SU-DHL-6 (cell line): Measurements from ENCODE around the gene NPIPA5.
"Not testable (repeated sequence)": the region's sequence is repeated elsewhere in the genome, so short reads cannot be mapped to it uniquely, and the experiment has no call there.

Source experiments
- H2AFZ ChIP-seq: fragments of 200-600 bp; sonication (generic); 2 replicates; pipeline ENCODE4 v1.6.1; 2014; ENCODE audit warnings: low read depth, mild to moderate bottlenecking, moderate library complexity, mixed read lengths, antibody characterized with exemption, low read length; ENCODE audit not compliant: severe bottlenecking
- H3F3A ChIP-seq: fragments of 200-600 bp; shearing (Covaris generic); 2 replicates; pipeline ENCODE4 v1.6.0; 2016; ENCODE audit warnings: antibody characterized with exemption, mild to moderate bottlenecking; ENCODE audit not compliant: insufficient read depth
- H3K27ac ChIP-seq: fragments of 200-600 bp; sonication (generic); 2 replicates; pipeline ENCODE4 v1.5.1; 2016; ENCODE audit warnings: low read depth, mild to moderate bottlenecking, low read length, moderate library complexity, mixed read lengths
- H3K27me3 ChIP-seq: fragments of 200-600 bp; sonication (generic), shearing (Covaris generic); 2 replicates; pipeline ENCODE4 v1.6.0; 2014; ENCODE audit warnings: mild to moderate bottlenecking, low read length
- H3K36me3 ChIP-seq: fragments of 200-600 bp; sonication (generic); 2 replicates; pipeline ENCODE4 v1.6.1; 2014; ENCODE audit warnings: mild to moderate bottlenecking, low read length, mixed read lengths
- H3K4me2 ChIP-seq: fragments of 300-600, 200-600 bp; shearing (Covaris generic), sonication (generic); 2 replicates; pipeline ENCODE4 v1.6.0; 2014; ENCODE audit warnings: low read length, low read depth, mild to moderate bottlenecking; ENCODE audit not compliant: poor library complexity, severe bottlenecking
- H3K4me3 ChIP-seq: fragments of 200-600 bp; sonication (generic); 2 replicates; pipeline ENCODE4 v1.5.1; 2014; ENCODE audit warnings: antibody characterized with exemption, low read length, mild to moderate bottlenecking, mixed read lengths; ENCODE audit not compliant: insufficient read depth, poor library complexity, severe bottlenecking
- H3K79me2 ChIP-seq: fragments of 200-600 bp; sonication (generic); 2 replicates; pipeline ENCODE4 v1.6.1; 2014; ENCODE audit warnings: mild to moderate bottlenecking, low read length, moderate library complexity; ENCODE audit not compliant: insufficient read depth
- H3K9ac ChIP-seq: fragments of 200-600 bp; sonication (generic); 2 replicates; pipeline ENCODE4 v1.7.0; 2014; ENCODE audit warnings: mild to moderate bottlenecking, low read length
- H3K9me2 ChIP-seq: fragments of 200-600 bp; sonication (generic); replicated peaks from 2 replicates; pipeline ENCODE4 v1.6.1; 2014; ENCODE audit warnings: low read length; ENCODE audit not compliant: insufficient read depth
- H3K9me3 ChIP-seq: fragments of 200-600 bp; sonication (generic); 2 replicates; pipeline ENCODE4 v1.6.1; 2014; ENCODE audit warnings: low read length, mixed read lengths; ENCODE audit not compliant: insufficient read depth
- H4K20me1 ChIP-seq: fragments of 200-600 bp; sonication (generic); 2 replicates; pipeline ENCODE4 v1.6.1; 2014; ENCODE audit warnings: low read depth, mild to moderate bottlenecking, antibody characterized with exemption, low read length, moderate library complexity, mixed read lengths

The NPIPA5 gene

DNA sequence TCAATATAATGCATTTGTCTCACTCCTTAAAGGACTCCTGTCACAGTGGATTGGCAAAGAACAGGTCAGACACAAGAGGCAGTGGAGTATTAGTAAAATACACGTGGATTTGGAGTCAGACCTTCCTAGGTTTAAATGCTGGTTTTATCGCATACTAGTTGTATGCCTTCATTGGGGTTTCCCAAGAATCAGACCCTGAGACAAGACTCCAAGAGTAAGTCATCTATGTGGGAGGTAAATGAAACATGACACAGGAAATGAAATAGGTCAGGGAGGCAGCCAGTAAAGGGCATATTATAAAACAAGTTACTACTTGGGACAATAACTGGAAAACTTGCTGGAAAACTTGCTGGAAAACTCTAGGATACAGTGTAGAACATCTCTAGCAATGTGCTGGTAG is 56.9 kb downstream of the NPIPA5 start:
- H3K79me2 ChIP-seq, H3K4me3 ChIP-seq, H3K9ac ChIP-seq, H2AFZ ChIP-seq, H3K27me3 ChIP-seq, H3K9me2 ChIP-seq, H3K27ac ChIP-seq, H3K9me3 ChIP-seq, H3K36me3 ChIP-seq, H4K20me1 ChIP-seq, H3K4me2 ChIP-seq, H3F3A ChIP-seq: not testable (repeated sequence)

DNA sequence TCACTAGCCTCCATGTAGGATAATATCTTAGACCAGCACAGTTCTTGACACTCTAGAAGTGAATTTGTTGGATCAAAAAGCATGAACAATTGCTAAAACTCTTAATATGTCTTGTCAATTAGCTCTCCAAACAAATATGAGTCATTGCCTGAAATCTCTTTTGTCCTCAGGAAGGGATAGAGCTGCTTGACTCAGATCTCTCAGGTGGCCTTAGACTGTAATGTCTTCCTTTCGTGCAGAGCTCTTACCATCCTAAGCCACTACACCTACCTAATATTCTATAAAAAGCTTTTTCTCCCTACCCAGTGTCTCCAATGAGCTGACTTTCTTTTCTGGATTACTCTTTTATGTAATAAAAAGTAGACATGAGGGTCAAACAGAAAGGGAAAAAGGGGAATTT is 63.5 kb downstream of the NPIPA5 start:
- H3K36me3 ChIP-seq, H2AFZ ChIP-seq, H4K20me1 ChIP-seq: not testable (repeated sequence)

More for the DNA sequence above, 63.5 kb downstream of the NPIPA5 start:
- H3K9ac ChIP-seq, H3F3A ChIP-seq, H3K4me3 ChIP-seq, H3K27ac ChIP-seq, H3K4me2 ChIP-seq, H3K9me2 ChIP-seq, H3K79me2 ChIP-seq, H3K27me3 ChIP-seq, H3K9me3 ChIP-seq: not testable (repeated sequence)
